Measurements from ENCODE around the gene UNC5C.

The UNC5C gene

DNA sequence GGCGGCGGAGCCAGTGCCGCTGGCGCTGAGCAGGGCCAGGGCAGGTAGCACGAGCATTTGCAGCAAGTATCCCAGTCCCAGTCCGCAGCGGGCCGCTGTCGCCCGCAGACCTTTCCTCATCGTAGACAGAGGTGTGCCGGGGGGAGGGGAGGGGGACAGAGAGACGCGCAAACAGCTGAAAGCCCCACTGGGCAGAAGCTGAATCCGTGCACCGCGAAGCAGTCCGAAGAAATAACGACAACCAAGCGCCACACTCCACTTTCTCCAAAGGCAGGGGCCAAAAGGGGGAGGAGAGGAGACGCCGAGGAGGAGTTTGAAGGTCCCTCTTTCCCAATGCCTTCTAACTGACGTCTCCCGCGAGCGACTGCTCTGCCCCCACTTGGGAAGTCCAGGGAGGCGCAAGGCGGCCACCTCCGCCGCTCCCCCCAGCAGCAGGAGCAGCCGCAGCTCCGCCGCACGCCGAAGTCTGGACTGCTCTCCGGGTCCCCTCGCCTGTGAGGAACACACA, at the start of gene UNC5C:
TSS of gene UNC5C (minus strand) at position 236 of the 508 bp plus-strand sequence.
- DNase-seq (ENCODE audit: low read depth), result no peak

DNA sequence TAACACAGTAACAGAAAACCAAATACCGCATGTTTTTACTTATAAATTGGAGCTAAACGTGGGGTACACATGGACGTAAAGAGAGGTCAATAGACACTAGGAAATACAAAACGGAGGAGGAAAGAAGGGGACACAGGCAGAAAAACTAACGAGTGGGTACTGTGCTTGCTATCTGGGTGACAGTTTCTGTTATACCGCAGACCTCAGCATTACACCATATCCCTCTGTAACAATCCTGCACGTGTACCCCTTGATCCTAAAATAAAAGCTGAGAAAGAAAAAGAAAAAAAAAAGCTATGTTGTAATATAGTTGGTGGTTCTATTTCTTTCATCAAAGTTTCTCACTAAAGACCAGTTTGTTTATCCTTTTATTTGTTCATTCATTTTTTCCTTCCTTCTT, 47.9 kb upstream of the UNC5C start:
- no peak for DNase-seq (ENCODE audit: low read depth)

DNA sequence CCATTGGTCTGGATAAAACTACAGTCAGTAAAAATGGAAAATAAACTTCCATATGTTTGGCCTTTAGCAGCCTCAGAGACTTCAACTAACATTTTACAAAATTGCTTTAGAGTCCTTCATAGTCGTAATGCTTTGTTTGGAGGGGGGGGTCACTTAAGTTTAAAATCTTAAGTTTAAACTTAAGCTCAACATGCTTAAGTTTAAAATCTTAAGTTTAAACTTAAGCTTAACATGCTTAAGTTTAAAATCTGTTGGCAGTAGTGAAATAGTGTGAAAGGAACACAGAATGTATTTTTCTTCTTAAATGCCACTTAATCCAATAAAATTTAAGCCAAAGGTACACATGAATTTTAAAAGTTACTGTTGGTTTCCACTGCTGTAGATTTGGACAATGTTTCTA, 45.9 kb upstream of the UNC5C start:
- no peak for DNase-seq (ENCODE audit: low read depth)

DNA sequence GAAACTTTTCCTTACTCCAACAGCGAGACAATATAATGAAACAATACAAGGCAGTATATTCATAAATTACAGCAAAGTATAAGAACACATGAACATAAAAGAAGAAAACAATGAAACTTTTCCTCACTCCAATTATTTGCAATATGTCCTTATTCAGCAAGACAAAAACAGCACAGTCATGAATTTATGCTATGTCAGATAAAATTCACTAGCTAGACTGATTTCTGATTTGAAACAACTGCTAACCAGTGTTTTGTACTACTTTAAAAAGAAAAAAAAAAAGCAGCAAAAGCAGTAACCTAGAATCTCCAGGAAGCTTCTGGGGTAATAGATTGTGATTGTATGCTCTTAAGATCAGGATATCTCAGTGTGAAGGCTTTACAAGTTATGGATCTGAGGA, 45.2 kb upstream of the UNC5C start:
- no peak for DNase-seq (ENCODE audit: low read depth)

DNA sequence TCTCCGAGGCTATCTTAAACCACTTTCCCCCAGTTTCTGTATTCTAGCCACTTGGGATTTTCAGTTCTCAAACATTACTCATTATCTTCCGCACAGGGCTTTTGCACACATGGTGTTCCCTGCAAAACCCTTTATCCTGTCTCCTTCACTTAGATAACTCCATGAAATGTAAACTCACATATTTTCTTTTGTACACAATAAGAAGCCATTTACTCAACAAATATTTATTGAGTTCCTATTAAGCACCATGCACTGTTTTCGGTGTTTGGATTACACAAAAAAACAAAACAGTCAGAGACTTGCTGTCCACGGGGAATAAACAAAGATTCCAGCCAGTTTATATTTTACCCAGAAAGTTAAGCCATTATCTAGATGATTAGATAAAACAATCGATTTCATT, 42.5 kb upstream of the UNC5C start:
- DNase-seq (ENCODE audit: low read depth), result no peak

DNA sequence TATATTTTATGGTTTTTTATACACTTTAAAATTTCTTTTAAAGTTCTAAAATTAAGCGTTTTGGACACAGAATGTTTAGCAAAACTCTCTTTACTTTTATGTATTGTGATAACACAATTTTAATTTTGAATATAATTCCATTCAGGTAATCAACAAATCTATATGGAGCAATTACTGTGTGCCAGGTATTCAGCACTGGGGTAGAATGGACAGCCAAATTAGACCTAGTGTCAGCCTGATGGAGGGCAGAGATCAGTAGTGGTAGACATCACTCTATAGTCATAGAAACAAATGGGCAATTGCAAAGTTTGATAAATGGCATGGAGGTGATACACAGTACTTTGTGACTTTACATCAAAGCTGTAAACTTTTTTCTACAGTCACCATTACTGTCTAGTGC, 41.8 kb upstream of the UNC5C start:
- no peak for DNase-seq (ENCODE audit: low read depth)

DNA sequence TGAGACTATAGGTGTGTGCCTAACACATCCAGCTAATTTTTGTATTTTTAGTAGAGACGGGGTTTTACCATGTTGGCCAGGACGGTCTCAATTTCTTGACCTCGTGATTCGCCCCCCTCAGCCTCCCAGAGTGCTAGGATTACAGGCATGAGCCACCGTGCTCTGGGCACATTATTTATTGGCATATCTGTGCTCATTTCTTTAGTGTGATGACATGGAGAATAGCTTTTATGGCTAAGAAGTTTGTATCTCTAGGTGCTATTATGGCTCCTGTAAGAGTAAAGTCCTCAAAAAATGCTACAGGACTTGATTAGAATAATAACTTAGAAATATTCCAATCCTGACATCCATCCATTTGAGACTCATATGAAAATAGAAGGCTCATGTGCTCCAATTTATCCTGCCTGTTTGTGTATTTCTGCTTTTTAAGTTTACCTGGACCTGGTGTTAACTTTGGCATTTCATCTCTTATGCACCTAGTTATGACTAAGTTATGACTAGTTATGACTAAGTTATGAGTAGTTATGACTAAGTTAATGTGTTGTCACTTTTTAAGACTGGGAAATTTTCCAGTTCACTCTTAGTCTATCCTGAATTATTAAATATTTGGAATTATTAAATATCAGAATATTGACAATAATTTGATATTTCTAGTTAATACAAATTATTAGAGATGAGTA, 36.4 kb upstream of the UNC5C start:
- no peak for DNase-seq (ENCODE audit: low read depth)

DNA sequence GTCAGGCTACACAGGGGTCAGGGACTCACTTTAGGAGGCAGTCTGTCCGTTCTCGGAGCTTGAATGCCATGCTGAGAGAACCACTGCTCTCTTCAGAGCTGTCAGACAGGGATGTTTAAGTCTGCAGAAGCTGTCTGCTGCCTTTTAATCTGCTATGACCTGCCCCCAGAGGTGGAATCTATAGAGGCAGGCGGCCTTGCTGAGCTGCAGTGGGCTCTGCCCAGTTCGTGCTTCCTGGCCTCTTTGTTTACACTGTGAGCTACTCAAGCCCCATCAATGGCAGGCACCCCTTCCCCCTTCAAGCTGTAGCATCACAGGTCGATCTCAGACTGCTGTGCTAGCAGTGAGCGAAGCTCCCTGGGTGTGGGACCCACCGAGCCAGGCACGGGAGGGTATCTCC, 31.5 kb upstream of the UNC5C start:
- no peak for DNase-seq (ENCODE audit: low read depth)

DNA sequence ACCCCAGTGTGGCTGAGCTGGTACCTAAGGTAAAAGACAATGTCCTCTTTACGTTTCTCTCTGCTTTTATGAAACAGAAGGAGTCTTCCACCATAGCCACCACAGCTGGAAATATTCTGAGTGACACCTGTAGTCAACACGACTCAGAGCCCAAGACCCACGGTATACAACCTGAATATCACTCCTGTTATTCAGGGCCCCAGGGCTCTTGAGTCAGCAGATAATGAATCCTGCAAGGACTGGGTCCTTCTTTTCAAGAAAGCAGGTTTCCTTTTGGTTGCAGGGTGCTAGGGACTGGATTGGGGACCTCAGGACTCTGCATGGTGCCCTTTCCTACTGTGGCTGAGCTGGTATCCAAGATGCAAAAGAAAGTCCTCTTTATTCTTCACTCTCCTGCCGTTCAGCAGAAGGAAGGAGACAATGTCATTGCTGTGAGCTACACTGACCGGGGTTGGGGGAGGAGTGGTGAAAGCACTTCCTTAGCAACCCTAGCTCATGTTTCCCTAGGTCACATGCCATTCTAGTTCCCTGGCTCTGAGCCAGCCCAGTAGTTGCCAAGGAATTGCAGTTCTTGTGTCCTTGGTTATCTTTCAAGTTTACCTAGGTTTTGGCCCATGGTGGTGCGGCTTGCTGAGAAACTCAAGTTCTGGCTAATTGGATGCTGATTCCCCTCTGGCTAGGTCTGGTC, 23.7 kb upstream of the UNC5C start:
- no peak for DNase-seq (ENCODE audit: low read depth)

DNA sequence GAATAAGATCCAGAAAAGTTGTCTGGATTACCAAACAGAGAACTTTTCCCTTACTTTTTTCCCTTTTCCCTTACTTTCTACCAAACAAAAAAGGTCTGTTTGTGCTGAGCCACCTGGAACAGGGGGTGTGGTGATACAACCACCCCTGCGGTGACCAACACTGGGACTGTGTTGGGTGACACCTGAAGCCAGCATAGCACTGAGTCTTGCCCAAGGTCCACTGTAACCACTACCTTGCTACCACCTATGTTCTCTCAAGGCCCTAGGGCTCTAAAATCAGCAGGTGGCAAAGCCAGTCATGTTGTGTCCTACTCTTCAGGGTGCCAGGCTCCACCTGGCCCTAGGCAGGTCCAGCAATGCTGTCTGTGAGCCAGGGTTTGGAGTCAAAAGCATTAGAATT, 22.8 kb upstream of the UNC5C start:
- DNase-seq (ENCODE audit: low read depth), result no peak

DNA sequence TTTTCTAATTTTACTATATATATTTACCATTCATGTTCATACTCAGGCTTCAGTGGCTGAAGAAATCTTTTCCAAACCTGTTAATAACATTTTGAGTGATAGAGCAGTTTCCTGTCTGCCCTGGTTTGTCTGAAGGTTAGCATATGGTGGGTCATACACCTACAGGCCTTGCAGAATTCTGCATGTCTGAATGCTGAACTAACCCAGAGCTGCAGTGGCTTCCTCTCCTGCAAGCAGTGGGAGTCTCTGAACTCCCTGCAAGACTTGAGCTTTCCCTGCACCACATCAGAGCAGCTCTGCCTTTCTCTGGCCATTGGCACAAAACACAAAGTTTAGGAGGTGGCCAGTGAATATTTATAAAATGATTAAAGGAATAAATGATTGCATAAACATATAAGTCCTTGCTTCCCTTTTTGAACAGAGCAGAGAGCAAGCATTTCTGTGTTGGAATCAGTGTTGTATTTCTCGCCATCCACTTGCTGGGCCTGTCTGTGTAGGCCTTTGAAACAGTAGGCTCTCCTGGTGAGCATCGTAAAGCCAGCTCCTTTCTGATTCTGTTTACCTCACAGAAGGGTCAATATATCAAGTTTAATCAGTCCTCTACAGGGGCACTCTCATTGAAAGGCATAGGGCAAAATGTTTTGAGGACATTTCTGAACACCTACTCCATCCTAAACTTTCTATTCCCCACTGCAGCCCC, 15.0 kb upstream of the UNC5C start:
- no peak for DNase-seq (ENCODE audit: low read depth)

DNA sequence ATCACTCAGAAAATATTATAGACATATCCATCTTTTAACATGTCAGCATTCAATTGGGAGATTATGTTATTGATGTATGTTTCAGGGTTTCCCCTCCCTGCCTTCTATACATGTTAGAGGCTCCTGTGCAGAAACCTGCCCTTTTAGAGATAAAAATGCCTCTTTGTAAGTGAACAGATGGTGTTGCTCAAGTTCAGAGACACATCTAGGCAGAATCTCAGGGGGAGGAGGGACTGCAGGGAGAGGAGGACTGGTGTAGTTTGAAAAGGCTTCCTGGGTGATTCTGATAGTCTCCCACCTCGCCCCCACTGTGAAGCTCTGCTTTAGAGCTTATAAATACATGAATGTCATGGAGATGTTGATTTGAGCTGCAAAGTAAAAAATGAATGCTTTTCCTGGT, 12.0 kb upstream of the UNC5C start:
- DNase-seq (ENCODE audit: low read depth), result no peak

DNA sequence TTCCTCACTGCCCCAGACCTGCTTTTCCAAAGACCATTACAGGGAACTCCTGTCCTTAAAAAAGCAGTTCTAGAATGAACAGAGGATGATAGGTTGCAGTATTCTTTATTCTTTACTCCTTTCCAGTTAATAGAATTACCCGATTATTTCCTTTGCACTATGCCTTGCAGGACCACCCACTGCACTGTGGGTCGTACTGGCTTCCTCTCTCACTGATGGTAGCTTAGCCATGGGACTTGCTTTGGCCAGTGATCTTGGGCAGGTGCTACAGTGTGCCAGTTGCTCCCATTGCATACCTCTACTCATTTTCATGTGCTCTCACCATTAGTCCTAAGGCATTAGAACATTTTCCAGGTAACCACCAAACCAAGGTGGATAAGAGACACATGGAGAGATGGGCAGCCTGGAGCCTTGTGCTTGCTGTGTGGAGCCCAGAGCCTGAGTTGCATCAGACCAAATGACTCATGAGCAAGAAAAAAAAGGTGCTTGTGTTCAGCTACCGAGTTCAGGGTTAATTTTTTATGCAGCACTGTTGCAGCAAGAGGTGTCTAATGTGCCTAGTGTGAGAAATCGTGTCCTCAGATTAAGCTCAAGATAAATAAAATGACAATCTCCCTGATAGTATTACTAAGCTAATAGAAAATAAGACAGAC, 7.6 kb upstream of the UNC5C start:
- DNase-seq (ENCODE audit: low read depth), result no peak

DNA sequence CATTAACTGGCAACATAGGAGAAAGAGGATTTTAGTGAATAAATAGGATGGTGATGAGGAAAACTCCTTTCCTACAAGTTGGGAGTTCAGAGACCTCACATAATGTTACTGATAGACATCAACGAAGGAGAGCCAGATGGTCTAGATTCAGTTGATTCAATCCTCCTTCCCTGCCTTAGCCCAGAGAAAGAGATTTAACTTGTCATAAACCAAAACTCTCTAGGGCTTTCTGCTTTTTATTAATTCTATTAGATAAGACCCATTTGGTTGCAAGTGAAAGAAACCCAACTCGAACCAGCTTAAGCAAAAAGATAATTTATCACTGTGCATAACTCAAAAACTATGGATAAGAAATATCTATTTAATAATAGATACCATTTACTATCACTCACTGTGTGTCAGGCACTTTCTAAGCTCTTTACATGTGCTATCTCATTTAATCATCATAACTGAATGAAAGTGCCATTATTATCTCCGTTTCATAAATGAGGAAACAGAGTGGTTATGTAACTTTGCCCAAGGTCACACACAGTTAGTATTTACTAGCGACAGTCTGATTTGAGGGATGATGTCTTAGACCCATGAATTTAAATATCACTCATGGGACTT, 4.3 kb upstream of the UNC5C start:
- no peak for DNase-seq (ENCODE audit: low read depth)

DNA sequence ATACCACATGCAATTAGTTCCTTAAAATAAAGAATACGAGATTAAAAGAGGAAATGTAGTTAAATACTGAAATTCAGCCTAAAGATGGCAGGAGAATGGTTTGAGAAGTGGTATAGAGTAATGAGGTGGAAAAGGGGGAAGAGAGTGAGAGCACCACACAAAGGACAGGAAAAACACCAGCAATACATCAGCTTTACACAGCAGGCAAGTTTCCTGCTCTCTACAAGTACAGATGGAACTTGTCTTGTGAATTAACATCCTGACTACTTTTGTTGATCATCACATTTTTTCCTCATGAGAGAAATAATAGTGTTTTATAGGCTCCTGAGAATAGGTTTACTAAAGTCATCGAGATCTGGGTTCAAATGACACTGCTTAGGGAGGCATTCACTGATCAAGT, 2.9 kb upstream of the UNC5C start:
- DNase-seq (ENCODE audit: low read depth), result no peak

DNA sequence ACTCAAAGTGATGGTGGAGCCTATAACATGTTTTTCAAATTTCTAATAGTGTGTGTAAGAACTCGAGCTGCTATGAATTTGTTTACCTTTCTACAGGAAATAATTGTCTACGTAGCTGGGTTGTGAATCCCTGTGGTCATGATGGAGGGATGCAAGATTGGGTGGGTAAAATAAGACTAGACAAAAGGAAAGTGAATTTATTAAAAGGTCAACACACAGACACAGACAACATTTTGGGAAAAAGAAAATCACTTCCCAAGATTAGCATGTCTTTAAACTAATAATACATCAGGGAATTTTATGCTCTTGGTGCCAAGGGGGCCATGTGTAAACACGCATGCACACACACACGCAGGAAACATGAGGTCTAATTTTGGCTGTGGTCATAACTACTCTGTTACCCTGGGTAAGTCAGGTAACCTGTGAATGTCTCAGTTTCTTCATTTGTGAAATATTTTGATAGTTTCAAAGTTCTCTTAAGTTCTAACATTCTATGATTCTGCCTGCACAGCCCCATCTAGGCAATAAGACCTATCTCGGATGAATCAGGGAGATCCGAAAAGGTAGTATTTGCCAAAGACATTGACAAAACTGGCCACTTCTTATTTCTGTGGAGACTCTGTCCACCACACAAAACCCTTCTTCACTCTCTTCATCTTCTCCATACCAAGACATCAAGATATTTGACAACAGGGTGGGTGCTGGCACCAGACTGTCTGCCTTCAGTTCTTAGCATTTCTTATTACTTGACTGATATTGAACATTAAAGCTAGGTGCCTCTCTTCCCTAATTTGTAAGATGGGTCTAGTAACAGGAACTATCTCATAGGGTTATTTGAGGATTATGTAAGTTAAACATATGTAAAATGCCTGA, 1.6 kb upstream of the UNC5C start:
- no peak for DNase-seq (ENCODE audit: low read depth)

DNA sequence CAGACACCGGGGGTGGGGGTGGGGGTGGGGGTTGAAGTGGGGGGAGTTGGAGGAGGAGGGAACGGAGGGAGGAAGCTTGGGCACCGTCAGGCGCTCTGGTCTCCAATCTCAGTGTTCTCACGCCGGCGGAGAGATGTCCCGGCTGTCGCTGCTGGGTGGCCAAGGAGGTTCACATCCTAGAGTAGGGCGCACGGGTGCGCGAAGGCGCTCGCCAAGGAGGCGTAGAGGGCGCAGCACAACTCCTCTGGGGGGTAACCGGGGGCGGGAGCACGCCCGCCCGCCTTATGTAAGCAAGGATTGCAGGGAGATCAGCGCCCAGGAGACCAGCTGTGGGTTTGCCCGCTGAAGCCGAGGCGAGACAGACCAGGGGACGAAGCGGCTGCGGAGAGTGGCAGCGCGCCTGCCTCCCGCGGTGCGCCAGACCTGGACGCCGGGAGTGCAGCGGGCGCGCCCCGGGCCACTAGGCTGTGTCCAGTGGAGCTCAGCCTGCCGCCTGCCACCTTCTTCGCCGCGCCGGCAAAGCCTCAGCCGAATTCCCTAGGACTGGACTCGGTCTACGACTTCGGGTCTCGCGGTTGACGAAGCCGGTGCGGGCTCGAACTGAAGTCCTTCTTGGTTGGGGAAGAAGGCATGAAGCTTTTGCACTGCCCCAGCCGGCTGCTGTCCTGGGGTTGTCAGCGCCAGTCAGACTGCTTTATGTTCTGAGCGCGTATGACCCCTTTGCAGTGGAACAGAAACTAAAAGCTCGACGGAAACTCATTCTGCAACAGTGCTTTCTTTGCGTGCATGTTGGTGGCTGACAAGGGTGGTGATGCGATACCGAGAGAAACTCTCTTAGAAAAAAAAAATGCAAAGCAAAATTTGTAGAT, 707 bp upstream of the UNC5C start:
- DNase-seq (ENCODE audit: low read depth), result no peak

DNA sequence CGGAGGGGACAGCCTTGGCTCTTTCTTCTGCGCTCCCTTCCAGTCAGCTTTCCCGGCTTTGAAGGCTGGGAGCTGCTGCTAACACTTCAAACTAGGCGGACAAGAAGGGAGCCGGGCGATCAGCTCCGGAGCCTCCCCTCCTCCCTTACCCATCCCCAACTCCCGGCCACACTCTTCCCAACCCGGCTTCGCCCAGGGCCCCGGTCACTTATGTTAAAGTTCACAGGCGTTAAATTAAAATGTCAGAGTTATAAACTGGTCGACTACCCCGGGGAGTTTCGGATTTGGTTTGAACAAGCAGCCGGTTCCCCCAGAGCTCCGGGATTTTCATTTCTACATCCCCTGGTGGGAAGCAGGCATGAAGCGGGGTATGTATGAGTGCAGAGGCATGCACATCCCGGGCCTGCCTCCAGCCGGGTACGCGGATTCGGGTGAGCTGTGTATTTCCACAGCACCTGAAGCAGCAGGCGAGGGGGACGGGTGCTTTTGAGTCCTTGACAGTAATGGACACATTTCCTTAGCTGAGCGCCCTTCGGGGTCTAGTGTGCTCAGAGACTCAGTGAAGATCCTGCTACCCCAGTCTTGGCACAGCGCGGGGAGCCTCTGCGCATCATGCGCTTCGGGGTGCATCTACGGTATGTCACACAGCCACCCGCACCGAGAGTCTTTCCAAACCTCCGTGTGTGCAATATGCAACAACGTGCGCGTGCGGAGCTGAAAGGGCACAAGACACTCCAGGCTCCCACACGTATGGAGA, 880 bp downstream of the UNC5C start:
- DNase-seq (ENCODE audit: low read depth), result no peak

DNA sequence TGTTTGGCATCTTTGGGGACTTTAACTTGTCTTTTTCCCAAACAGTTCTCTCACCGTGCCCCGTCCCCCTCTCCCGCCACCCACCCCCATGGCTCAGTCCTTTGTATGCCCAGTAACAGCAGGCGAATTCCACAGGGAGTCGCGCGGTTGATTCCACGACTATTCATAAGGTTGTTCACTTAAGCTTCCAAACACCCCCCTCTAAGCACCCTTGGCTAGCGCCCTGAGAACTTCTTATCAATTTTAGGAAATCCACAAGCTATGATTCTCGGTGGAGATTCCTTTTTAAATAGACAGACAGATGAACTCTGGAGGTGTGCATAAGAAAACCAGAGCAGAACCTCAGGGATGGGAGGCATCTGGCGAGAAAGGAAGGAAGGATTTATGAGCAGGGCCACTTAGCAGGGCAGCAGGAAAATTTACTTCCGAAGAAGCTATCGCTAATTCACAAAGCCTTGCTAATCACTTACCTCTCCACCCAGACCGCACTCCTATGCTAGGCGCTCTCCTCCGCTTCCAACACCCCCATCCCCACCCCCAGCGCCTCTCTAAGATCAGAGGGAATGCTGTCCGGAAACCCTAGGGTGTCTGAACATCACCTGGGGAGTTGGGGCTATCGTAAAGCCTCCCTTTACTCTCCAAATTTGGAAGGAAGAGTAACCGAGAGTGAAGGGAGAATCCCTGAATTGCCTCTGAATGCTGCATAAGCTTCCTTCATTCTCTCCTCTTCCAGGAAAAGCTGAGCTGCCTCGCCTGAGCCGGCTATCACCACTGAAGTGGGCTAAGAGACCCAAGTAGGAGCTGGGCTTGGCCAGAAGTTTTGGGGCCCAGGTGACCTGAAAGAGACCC, 1.7 kb downstream of the UNC5C start:
- no peak for DNase-seq (ENCODE audit: low read depth)
